Measurements from ENCODE around the gene CAMKK1. TPM values are rescaled to one million over a fixed set of nuclear protein-coding genes. Genes with fewer than 3 reads are reported as not detected.

The CAMKK1 gene
- polyA plus RNA-seq, 1 experiment: 2.8 TPM

DNA sequence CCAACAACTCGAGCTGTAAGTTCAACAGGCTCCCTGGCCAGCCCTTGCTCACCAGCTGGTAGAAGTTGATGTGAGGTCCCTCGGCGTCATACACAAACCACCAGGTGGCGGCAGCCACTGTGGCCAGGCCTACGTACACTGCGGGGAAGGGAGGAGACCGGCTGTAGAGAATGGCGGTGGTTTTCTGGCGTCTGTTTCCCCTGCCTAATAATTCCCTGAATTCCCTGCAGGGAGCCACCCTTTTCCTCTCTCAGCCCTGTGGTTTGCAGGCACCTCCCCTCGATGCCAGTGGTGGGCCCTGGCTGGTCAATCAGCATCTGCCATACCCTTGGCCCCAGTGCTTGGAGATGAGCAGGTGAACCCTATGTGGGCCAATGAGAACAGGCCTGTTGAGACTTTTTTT is 42.3 kb upstream of the CAMKK1 start:
- ChIA-PET POLR2A (no interaction called here), CTCF (interaction anchor here (0.6 to 2.4 kb wide), 4 partner anchors 11 to 139 kb away, joined by 3 to 22 read pairs (median 4); no protein-coding TSS in a partner anchor)

DNA sequence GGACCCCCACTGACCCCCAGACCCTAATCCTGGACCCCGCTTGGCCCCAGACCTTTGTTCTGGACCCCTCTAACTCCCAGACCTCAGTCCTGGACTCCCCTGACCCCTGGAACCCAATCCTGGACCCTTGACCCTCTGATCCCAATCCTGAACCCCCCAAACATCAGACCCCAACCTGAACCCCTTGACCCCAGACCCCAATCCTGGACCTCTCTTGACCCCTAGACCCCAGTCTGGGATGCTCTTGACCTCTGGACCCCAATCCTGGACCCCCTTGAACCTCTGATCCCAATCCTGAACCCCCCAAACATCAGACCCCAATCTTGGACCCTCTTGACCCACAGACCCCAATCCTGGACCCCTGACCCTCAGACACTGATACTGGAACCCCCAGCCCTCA is 36.9 kb upstream of the CAMKK1 start:
- POLR2A ChIA-PET: no interaction called here
- DNase-seq (ENCODE audit: low read depth, low spot score): no peak
- Histone ChIP-seq H3K27ac (ENCODE audit: low read depth, low read length) (no peak overlapping the region), H3K4me3 (ENCODE audit: low read depth, low read length) (no peak overlapping the region), H3K27me3 (ENCODE audit: control insufficient read depth, insufficient read depth, low read length) (peaks cover 13% of the 10 kb centered on the region), H3K9me3 (ENCODE audit: control insufficient read depth, insufficient read depth, low read length) (no peaks in the 10 kb centered on the region)
- TF ChIP-seq, protein P1, sequence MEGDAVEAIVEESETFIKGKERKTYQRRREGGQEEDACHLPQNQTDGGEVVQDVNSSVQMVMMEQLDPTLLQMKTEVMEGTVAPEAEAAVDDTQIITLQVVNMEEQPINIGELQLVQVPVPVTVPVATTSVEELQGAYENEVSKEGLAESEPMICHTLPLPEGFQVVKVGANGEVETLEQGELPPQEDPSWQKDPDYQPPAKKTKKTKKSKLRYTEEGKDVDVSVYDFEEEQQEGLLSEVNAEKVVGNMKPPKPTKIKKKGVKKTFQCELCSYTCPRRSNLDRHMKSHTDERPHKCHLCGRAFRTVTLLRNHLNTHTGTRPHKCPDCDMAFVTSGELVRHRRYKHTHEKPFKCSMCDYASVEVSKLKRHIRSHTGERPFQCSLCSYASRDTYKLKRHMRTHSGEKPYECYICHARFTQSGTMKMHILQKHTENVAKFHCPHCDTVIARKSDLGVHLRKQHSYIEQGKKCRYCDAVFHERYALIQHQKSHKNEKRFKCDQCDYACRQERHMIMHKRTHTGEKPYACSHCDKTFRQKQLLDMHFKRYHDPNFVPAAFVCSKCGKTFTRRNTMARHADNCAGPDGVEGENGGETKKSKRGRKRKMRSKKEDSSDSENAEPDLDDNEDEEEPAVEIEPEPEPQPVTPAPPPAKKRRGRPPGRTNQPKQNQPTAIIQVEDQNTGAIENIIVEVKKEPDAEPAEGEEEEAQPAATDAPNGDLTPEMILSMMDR (IDR thresholded peaks at IDR 0.05; ENCODE audit: low read depth, low read length): no peak
- CTCF ChIA-PET: no interaction called here

More for the DNA sequence above, 42.3 kb upstream of the CAMKK1 start:
- Histone ChIP-seq H3K4me3 (ENCODE audit: low read depth, low read length) (no peak overlapping the region), H3K9me3 (ENCODE audit: control insufficient read depth, insufficient read depth, low read length) (no peaks in the 10 kb centered on the region), H3K27me3 (ENCODE audit: control insufficient read depth, insufficient read depth, low read length) (no peaks in the 10 kb centered on the region), H3K27ac (ENCODE audit: low read depth, low read length) (no peak overlapping the region)
- TF ChIP-seq, protein P1 (IDR thresholded peaks at IDR 0.05; ENCODE audit: low read depth, low read length): peak; percentile 74
- peak; percentile 37 for DNase-seq (ENCODE audit: low read depth, low spot score)

DNA sequence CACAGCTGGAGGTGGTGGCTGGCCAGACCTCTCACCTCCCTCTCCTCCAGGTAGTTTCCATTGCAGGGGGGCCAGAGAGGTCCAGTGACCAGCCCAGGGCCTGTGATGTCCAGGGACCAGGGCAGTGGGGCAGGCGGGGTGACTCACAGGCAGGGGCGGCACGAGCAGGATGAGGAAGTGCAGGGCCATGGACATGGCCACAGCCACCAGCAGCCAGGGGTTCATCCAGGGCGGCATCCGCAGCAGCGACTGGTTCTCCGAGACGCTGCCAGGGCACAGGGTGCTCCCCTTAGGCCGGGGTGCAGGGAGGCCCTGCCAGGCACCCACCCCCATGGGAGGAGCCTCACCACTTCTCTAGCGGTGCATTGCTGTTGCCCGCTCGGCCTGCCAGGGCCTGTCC is 36.3 kb upstream of the CAMKK1 start:
- Histone ChIP-seq H3K9me3 (ENCODE audit: control insufficient read depth, insufficient read depth, low read length) (no peaks in the 10 kb centered on the region), H3K4me3 (ENCODE audit: low read depth, low read length) (no peak overlapping the region), H3K27ac (ENCODE audit: low read depth, low read length) (no peak overlapping the region), H3K27me3 (ENCODE audit: control insufficient read depth, insufficient read depth, low read length) (peaks cover 18% of the 10 kb centered on the region)
- TF ChIP-seq, protein P1 (IDR thresholded peaks at IDR 0.05; ENCODE audit: low read depth, low read length): no peak
- no peak for DNase-seq (ENCODE audit: low read depth, low spot score)
- POLR2A ChIA-PET: no interaction called here
- CTCF ChIA-PET: interaction anchor here (1.1 kb wide), 1 partner anchor 15 kb away, joined by 4 read pairs; no protein-coding TSS in a partner anchor

DNA sequence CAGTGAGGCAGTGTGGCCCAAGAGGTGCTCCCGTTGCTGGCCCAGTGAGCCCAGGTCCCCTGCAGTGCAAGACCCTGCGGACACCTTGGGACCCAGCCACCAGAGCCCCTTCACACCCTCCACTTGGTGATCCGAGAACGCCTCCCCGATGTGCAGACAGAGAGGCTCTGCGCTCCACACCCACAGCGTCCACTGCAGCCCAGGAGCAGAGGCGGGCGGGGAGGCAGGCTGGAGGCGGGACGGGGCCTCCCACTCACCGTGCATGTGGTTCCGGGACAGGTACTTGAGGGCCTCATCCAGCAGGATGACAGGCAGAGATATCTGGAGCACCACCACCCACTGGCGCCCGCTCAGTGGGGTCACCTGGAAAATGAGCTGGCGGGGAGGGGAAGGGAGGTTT is 35.6 kb upstream of the CAMKK1 start:
- DNase-seq (ENCODE audit: low read depth, low spot score): no peak
- no peak overlapping the region for H3K27ac ChIP-seq (ENCODE audit: low read depth, low read length)
- peaks cover 22% of the 10 kb centered on the region for H3K27me3 ChIP-seq (ENCODE audit: control insufficient read depth, insufficient read depth, low read length)
- no peak overlapping the region for H3K4me3 ChIP-seq (ENCODE audit: low read depth, low read length)
- POLR2A ChIA-PET: no interaction called here
- CTCF ChIA-PET: interaction anchor here (1.1 kb wide), 1 partner anchor 14 kb away, joined by 4 read pairs; no protein-coding TSS in a partner anchor
- TF ChIP-seq, protein P1 (IDR thresholded peaks at IDR 0.05; ENCODE audit: low read depth, low read length): no peak
- H3K9me3 ChIP-seq (ENCODE audit: control insufficient read depth, insufficient read depth, low read length): no peaks in the 10 kb centered on the region

DNA sequence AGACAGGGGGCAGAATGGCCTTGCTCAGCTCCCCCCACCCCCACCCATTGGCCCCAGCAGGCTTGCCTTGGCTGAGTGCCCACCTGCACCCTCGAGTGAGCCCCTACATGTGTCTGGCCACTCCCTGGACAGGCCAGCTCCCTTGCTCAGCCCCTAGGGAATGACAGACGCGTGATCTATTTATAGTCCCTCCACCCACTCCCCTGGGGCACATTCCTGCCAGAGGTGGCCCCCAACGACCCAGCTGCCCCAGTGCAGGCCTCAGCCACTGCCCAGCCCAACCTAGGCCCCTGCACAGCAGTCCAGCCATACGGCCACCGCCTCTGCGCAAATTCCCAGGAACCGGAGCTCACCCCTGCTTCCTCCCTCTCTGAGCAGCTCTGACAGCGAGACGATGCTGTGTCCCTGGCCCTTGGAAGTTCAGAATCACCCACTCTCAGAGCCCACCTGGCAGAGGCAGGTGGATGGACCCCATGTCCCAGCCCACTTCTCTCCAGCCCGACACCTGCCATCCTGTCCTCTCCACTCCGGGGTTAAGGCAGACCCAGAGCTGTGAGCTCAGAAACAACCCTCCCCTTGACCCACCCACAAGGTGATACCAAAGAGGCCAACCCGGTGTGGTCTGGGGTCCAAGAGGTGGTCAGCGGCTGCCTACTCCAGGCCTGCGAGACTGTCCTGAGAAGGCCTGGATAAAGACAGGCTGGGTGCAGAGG is 34.9 kb upstream of the CAMKK1 start:
- Histone ChIP-seq H3K9me3 (ENCODE audit: control insufficient read depth, insufficient read depth, low read length) (no peaks in the 10 kb centered on the region), H3K4me3 (ENCODE audit: low read depth, low read length) (no peak overlapping the region), H3K27me3 (ENCODE audit: control insufficient read depth, insufficient read depth, low read length) (peaks cover 26% of the 10 kb centered on the region), H3K27ac (ENCODE audit: low read depth, low read length) (no peak overlapping the region)
- TF ChIP-seq, protein P1 (IDR thresholded peaks at IDR 0.05; ENCODE audit: low read depth, low read length): no peak
- POLR2A ChIA-PET: no interaction called here
- CTCF ChIA-PET: interaction anchor here (0.7 kb wide), 1 partner anchor 80 kb away, joined by 4 read pairs; no protein-coding TSS in a partner anchor
- no peak for DNase-seq (ENCODE audit: low read depth, low spot score)

All from AG04450 (cell line).